ENCODE results near the gene SDF4.

DNA sequence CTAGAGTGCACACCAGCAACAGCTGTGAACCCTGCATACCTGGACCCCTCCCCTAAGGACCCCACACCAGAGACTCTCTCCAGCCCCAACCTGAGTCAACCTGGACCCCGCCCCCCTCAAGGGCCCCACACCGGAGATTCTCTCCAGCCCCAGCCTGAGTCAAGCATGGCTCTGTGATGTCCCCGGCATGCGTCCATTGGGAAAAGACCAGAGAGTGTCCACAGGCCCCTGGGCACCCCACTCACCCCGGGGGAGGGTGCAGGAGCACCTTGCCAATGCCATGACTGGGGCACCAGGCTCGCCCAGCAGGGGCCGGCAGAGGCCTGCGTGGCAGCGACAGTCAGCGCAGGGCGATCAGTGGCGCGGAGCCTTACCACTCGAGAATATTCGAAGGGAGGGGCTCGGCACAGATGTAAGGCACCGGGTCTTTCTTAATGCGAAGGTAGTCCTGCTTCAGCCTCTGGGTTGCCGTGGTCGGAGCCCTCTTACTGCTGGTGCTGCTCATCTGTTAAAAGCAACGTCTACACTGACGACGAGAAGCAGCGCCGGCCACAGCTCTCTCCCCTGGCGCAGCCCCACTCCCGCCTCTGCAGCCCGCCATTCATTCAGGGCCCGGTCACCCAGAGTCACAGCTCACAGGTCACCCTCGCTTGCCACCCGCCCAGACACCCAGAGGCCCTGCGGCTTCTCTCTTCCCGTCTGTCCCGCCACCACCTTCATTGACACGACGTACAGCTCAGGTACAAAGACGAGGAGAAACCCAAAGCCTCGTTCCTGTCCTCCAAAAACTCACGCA lies 35.9 kb upstream of the SDF4 start:
- no peak for TF ChIP-seq EZH2 (IDR thresholded peaks at IDR 0.05; ENCODE audit: insufficient read depth, poor library complexity, severe bottlenecking)
- no peak for TF ChIP-seq EZH2phosphoT487 (IDR thresholded peaks at IDR 0.05; ENCODE audit: insufficient read depth, low read depth)

Data from GM23248 (cell line).